DMS79 treated with DMSO at 0.1 percent for 48 hours (cell line): ENCODE data around the gene VIT.

ENCODE experiments used
- DNase-seq: peaks from one replicate; lab custom pipeline; 2025; lab: John Stamatoyannopoulos, UW

Gene VIT

DNA sequence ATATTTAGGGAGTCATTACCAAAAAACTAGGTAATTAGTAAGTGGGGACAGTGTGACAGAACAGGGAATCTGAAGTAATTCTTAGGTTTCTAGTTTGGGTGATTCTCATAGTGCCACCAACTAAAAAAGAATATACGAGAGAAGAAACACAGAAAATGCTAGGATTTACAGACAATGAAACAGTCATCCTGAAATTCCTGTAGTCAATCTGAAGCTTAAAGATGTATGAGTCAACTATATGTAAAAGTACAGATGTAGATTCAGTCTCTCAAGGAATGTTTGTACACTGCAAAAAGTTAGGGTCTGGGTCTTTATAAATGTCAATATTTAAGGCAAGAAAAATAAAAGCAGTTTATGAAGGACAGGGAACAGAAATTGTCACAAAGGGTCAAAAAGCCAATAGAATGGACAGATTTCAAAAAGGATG, 162.9 kb downstream of the VIT start:
- no peak for DNase-seq

DNA sequence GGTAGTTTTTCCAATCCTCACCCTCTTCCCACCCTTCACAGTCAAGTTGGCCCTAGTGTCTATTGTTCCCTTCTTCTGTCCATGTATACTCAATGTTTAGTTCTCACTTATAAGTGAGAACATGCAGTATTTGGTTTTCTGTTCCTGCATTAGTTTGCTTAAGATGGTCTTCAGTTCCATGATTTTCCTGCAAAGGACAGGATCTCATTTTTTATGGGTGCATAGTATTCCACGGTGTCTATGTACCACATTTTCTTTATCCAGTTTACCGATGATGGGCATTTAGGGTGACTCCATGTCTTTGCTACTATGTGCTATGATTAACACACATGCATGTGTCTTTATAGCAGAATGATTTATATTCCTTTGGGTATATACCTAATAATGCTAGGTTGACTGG, 165.4 kb downstream of the VIT start:
- no peak for DNase-seq
